Type B pancreatic cell (in vitro differentiated cells): Measurements from ENCODE around the gene HNRNPA2B1. TPM values are rescaled to one million over a fixed set of nuclear protein-coding genes. Genes with fewer than 3 reads are reported as not detected.

Experiments
- DNase-seq: peaks from one replicate; pipeline ENCODE4 v3.0.0; 2021; ENCODE audit warnings: mixed read lengths; ENCODE audit not compliant: unreplicated experiment; ENCODE audit errors: extremely low spot score
- H3K27ac Mint-ChIP-seq: 2 replicates; pipeline ENCODE4 v1.8.0; 2021; ENCODE audit warnings: mild to moderate bottlenecking, mixed read lengths
- H3K27me3 Mint-ChIP-seq: 2 replicates; pipeline ENCODE4 v1.8.0; 2021; ENCODE audit warnings: mixed read lengths
- H3K36me3 Mint-ChIP-seq: 2 replicates; pipeline ENCODE4 v1.8.0; 2021; ENCODE audit warnings: mixed read lengths
- H3K4me1 Mint-ChIP-seq: one replicate; pipeline ENCODE4 v1.8.0; 2021; ENCODE audit warnings: mixed read lengths; ENCODE audit not compliant: unreplicated experiment
- H3K4me3 Mint-ChIP-seq: 2 replicates; pipeline ENCODE4 v1.8.0; 2021; ENCODE audit warnings: mild to moderate bottlenecking, mixed read lengths
- H3K9me3 Mint-ChIP-seq: 2 replicates; pipeline ENCODE4 v1.8.0; 2021; ENCODE audit warnings: mixed read lengths
- total RNA-seq: library from RNA; stranded (reverse); gene quantifications from 2 replicates; pipeline ENCODE4 v1.2.1, GENCODE V29; 2021; ENCODE audit warnings: low replicate concordance
- TF ChIP-seq, protein P1 (sequence below): fragments of 200-600 bp; sonication (generic); conservative IDR thresholded peaks from 2 replicates; pipeline ENCODE4 v1.5.0; 2021; ENCODE audit warnings: antibody characterized with exemption, mild to moderate bottlenecking

HNRNPA2B1 gene
- total RNA-seq, 1 donor from 2014 or later: 733 TPM

DNA sequence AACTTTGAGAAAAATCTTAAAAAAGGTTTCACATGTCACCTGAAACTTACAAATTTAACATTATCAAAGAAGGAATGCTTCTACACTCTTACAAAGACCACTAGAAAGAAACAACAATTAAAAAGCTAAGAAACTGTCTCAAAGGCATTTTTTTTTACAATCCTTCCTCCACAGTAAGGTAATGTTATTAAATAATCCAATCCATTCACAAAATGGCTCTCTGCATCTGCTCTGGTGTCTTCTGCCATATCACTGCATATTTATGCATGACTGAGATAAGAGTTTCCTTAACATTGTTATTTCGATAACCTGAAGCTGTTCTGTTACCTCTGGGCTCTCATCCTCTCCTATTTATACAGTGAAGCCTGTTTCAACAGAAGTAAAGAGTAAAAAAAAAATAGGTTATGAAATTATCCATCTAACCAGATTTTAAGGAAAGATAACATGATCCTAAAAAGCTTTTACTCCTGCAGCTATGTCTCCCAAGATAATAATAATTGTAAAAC lies 8.5 kb downstream of the HNRNPA2B1 start:
- Mint-ChIP-seq H3K9me3 (no peaks in the 10 kb centered on the region), H3K4me1 (peaks cover 40% of the 10 kb centered on the region), H3K4me3 (peak overlapping the region; percentile 57), H3K36me3 (peaks cover 72% of the 10 kb centered on the region), H3K27me3 (no peaks in the 10 kb centered on the region), H3K27ac (peak overlapping the region; percentile 53)
- TF ChIP-seq, protein P1, sequence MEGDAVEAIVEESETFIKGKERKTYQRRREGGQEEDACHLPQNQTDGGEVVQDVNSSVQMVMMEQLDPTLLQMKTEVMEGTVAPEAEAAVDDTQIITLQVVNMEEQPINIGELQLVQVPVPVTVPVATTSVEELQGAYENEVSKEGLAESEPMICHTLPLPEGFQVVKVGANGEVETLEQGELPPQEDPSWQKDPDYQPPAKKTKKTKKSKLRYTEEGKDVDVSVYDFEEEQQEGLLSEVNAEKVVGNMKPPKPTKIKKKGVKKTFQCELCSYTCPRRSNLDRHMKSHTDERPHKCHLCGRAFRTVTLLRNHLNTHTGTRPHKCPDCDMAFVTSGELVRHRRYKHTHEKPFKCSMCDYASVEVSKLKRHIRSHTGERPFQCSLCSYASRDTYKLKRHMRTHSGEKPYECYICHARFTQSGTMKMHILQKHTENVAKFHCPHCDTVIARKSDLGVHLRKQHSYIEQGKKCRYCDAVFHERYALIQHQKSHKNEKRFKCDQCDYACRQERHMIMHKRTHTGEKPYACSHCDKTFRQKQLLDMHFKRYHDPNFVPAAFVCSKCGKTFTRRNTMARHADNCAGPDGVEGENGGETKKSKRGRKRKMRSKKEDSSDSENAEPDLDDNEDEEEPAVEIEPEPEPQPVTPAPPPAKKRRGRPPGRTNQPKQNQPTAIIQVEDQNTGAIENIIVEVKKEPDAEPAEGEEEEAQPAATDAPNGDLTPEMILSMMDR: no peak
- no peak for DNase-seq

DNA sequence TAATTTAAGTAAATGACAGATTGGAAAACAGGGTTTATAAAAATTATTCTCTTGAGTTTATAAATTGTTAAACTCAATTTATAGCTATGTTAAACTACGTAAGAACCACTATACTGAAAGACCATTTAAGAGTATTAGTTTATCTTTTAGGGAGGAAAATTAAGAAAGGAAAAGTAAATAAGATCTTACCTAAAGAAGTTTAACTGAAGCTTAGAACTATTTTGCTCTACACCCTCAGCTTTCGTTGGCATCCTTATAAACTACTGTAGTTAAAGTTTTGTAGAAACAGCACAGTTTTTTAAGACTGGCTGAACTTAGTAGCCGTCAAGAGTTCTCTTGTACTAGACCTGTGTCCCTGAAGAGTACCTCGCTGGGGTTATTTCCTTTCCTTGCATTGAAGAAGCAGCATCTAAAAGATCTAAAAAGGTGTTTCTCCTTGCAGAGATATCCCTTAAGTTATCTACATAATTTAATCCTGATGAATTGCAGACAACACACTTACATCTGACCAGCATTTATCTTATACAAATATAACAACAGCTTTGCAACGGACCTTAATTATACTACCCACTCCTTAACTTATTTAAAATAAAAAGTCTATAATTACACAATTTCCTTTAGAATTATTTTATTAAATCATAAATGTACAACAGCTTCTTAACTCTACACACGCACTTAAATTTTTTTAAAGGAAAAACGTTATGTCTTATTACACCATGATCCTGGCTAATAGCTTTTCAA lies 9.1 kb downstream of the HNRNPA2B1 start:
- no peaks in the 10 kb centered on the region for H3K9me3 Mint-ChIP-seq
- peaks cover 33% of the 10 kb centered on the region for H3K4me1 Mint-ChIP-seq
- H3K4me3 Mint-ChIP-seq: peak overlapping the region; percentile 13
- H3K36me3 Mint-ChIP-seq: peaks cover 68% of the 10 kb centered on the region
- peak overlapping the region; percentile 80 for H3K27ac Mint-ChIP-seq
- H3K27me3 Mint-ChIP-seq: no peaks in the 10 kb centered on the region
- DNase-seq: no peak
- TF ChIP-seq, protein P1: no peak

DNA sequence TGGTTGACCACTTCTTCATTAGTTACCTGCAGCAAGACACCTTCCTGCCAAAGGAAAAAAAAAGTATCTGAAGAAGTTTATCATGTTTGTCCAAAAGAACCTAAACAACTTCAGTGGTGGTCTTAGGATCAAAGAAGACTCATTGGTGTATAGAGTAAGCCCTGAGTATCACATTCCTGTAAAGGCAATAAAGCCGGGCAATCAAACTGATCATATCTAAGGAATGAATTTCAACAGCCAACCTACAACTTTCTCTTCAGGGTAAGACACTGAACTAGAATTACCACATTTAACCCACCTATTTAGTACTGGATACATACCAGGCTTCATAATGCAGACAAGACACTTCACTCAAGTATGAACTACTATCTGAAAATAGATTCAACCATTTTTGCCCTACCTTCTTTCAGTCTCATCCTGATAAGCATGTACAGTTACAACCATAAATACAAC lies 10.1 kb downstream of the HNRNPA2B1 start:
- Mint-ChIP-seq H3K4me1 (peaks cover 24% of the 10 kb centered on the region), H3K27me3 (no peaks in the 10 kb centered on the region), H3K36me3 (peaks cover 60% of the 10 kb centered on the region), H3K4me3 (no peak overlapping the region), H3K9me3 (no peaks in the 10 kb centered on the region), H3K27ac (peak overlapping the region; percentile 80)
- TF ChIP-seq, protein P1: no peak
- DNase-seq: no peak

DNA sequence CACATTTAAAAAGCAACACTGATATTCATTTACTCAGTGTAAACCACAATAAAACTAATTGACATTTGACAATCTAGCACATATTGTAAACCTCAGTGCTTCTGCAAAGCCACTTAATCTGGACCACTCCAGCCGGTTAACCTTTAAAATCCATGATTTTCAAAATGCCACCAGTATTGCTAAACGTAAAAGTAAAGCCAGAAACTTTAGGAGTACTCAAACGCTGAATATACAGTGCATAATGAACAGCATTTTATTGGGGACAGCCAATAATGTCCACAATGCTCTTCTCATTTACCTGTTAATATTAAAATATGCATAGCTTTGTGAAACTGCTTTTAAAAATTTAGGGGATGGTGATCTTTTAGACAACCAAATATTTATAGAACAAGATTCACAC lies 10.8 kb downstream of the HNRNPA2B1 start:
- Mint-ChIP-seq H3K4me3 (no peak overlapping the region), H3K27me3 (no peaks in the 10 kb centered on the region), H3K4me1 (peaks cover 20% of the 10 kb centered on the region), H3K9me3 (no peaks in the 10 kb centered on the region), H3K27ac (no peak overlapping the region), H3K36me3 (peaks cover 55% of the 10 kb centered on the region)
- DNase-seq: no peak
- TF ChIP-seq, protein P1: no peak

DNA sequence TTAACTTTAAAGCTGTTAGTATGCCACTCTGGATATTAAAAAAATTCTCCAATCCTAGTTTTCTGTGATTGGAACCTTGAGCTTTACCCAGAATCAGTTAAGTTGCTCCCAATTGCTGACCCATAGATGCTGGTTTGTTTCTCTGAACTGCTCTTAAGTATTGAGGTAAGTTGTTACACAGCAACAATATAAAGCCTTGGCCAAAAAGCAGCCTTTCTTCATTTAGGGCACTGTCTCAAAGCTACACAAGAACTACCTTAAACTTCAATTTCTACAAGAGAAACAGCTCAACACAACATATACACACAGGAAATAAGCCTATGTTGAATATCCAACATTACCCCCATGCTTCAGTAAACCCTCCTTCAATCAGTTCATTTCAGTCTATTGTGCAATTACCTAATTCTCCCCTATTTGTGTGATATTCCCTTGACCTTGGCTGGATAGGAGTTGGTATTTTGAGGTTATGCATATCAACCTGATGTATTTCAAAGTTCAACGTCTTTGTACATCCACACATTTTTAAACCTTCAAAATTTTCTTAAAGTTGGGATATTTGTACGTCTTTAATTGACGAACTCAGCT lies 11.5 kb downstream of the HNRNPA2B1 start:
- no peaks in the 10 kb centered on the region for H3K9me3 Mint-ChIP-seq
- TF ChIP-seq, protein P1: no peak
- peaks cover 20% of the 10 kb centered on the region for H3K4me1 Mint-ChIP-seq
- H3K36me3 Mint-ChIP-seq: peaks cover 54% of the 10 kb centered on the region
- H3K27me3 Mint-ChIP-seq: no peaks in the 10 kb centered on the region
- H3K4me3 Mint-ChIP-seq: no peak overlapping the region
- peak overlapping the region; percentile 52 for H3K27ac Mint-ChIP-seq
- no peak for DNase-seq
